C4-2B (cell line): ENCODE data around the gene SHKBP1.
"Not testable (repeated sequence)": the region's sequence is repeated elsewhere in the genome, so short reads cannot be mapped to it uniquely, and the experiment has no call there.

ENCODE experiments used
- H3K27ac ChIP-seq: fragments of 450-650 bp; 2 replicates; pipeline ENCODE4 v1.5.1; 2017
- CTCF ChIP-seq: fragments of 450-650 bp; conservative IDR thresholded peaks from 2 replicates; pipeline ENCODE4 v1.5.1; 2017; ENCODE audit warnings: mild to moderate bottlenecking
- ZFX ChIP-seq: fragments of 450-650 bp; IDR thresholded peaks from 2 replicates; pipeline ENCODE4 v1.6.1; 2017

The SHKBP1 gene

GRCh38 chr19:40588926-40589569 is 12.4 kb downstream of the SHKBP1 start:
- no peak overlapping the region for H3K27ac ChIP-seq
- TF ChIP-seq CTCF (no peak), ZFX (no peak)

- TF ChIP-seq CTCF (no peak), ZFX (no peak)
- H3K27ac ChIP-seq, result no peak overlapping the region
Observed at GRCh38 chr19:40589591-40590429, 13.1 kb downstream of the SHKBP1 start.

GRCh38 chr19:40590464-40591265 is 14.0 kb downstream of the SHKBP1 start:
- TF ChIP-seq CTCF (no peak), ZFX (no peak)
- H3K27ac ChIP-seq, result no peak overlapping the region

- not testable (repeated sequence) for H3K27ac ChIP-seq
Observed at GRCh38 chr19:40591724-40592123, 15.1 kb downstream of the SHKBP1 start.

GRCh38 chr19:40592170-40592569 is 15.5 kb downstream of the SHKBP1 start:
- no peak overlapping the region for H3K27ac ChIP-seq
- TF ChIP-seq CTCF (no peak), ZFX (no peak)

GRCh38 chr19:40594255-40594654 is 17.6 kb downstream of the SHKBP1 start:
- TF ChIP-seq CTCF (no peak), ZFX (no peak)
- no peak overlapping the region for H3K27ac ChIP-seq

GRCh38 chr19:40594657-40595091 is 18.0 kb downstream of the SHKBP1 start:
- TF ChIP-seq CTCF (no peak), ZFX (no peak)
- H3K27ac ChIP-seq, result no peak overlapping the region
